Effector CD4-positive, alpha-beta T cell (primary cell): ENCODE results near the gene HSF2BP.
"Not testable (repeated sequence)": the region's sequence is repeated elsewhere in the genome, so short reads cannot be mapped to it uniquely, and the experiment has no call there.

Source experiments
- DNase-seq: peaks from one replicate; pipeline ENCODE4 v3.0.0-alpha.2; 2020

HSF2BP gene

DNA sequence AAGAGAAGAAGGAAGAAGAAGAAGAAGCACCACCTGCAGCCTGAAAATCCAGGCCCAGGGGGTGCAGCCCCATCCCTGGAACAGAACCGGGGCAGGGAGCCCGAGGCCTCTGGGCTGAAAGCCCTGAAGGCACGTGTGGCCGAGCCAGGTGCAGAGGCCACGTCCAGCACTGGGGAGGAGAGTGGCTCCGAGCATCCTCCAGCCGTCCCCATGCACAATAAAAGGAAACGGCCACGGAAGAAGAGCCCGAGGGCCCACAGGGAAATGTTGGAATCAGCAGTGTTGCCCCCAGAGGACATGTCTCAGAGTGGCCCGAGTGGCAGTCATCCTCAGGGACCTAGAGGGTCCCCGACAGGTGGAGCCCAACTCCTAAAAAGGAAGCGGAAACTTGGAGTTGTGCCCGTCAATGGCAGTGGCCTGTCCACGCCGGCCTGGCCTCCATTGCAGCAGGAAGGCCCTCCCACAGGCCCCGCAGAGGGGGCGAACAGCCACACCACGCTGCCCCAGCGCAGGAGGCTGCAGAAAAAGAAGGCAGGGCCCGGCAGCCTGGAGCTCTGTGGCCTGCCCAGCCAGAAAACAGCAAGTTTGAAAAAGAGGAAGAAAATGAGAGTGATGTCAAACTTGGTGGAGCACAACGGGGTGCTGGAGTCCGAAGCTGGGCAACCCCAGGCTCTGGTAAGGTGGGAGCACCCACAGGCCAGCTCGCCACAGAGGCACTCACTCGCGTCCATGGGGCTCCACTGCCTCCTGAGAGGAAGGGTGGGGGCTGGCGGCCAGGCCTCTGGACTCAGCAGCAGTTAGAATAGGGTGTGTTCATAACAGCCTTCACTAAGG lies 28.5 kb upstream of the HSF2BP start:
- DNase-seq, result no peak

DNA sequence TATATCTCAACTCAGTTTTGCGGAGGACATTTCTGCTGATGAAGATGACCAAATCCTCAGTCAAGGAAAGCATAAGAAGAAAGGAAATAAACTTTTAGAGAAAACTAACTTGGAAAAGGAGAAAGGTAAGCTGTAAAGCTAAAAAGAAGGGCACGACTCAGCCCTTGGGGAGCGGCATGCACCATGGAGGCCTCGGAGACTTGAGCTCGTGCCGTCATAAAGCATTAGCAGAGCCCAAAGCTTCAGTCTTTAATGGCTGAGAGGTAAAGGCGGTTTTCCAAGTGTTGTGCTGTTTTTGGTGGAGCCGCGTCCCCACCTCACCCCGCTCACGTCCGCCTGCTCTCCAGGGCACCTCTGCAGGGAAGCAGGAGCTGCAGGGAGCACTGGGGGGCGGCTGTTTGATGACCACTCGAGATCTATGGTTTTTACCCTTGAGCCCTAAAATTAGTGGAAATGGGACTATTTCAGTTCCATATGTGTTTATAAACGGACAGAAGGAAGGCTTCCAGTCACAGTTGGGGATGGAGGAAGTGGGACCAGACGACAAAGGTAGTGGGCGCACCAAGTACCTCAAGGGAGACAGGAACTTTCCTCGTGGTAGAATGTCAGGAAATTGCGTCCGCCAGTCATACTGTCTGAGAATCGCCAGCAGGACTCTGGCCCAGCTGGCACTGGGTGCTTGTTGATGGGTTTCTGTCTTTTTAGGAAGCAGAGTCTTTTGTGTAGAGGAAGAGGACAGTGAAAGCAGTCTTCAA lies 27.7 kb upstream of the HSF2BP start:
- DNase-seq, result no peak

DNA sequence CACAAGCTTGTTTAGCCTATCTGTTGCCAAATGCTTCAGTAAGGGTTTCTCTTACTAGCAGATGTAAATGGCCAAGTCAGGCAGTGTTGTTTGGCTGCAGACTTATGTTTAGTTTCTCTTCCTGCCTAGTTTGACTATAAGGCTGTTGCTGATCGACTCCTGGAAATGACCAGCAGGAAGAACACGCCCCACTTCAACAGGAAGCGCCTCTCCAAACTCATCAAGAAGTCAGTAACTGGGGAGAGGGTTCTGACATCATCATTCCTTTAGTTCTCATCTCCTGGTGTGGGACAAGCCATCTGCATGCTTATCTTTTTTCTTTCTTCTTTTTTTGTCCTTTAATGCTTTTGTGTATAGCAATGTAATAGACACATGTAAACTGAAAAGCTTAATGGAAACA lies 25.1 kb upstream of the HSF2BP start:
- no peak for DNase-seq

DNA sequence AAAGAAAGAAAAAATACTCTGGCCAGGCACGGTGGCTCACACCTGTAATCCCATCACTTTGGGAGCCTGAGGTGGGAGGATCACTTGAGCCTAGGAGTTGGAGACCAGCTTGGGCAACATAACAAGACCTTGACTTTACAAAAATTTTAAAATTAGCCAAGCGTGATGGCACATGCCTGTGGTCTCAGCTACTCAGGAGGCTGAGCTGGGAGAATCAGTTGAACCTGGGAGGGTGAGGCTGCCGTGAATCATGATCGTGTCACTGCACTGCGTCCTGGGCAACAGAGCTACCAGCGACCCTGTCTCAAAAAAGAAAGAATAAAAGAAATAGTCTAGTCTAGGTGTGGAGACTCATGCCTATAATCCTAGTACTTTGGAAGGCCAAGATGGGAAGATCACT lies 22.4 kb upstream of the HSF2BP start:
- no peak for DNase-seq

DNA sequence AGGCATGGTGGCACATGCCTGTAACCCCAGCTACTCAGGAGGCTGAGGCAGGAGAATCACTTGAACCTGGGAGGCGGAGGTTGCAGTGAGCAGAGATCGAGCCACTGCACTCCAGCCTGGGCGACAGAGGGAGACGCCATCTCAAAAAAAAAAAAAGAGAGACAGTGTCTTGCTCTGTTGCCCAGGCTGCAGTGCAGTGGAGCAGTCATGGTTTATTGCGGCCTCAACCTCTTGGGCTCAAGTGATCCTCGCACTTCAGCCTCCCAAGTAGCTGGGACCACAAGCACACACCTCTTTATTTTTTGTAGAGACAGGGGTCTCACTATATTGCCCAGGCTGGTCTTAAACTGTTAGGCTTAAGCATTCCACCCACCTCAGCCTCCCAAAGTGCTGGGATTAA lies 21.1 kb upstream of the HSF2BP start:
- DNase-seq, result not testable (repeated sequence)

DNA sequence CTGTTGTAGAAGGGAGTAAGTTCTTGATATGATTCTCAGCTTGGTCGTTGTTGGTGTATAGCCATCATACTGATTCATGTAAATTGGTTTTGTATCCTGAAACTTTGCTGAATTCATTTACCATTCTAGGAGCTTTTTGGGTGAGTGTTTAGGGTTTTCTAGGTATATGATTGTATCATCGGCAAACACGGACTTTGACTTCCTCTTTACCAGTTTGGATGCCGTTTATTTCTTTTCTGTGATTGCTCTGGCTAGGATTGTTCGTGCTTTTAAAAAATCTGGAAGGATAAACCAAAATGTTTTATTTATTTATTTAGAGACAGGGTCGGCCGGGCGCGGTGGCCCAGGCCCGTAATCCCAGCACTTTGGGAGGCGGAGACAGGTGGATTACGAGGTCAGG lies 20.7 kb upstream of the HSF2BP start:
- no peak for DNase-seq

DNA sequence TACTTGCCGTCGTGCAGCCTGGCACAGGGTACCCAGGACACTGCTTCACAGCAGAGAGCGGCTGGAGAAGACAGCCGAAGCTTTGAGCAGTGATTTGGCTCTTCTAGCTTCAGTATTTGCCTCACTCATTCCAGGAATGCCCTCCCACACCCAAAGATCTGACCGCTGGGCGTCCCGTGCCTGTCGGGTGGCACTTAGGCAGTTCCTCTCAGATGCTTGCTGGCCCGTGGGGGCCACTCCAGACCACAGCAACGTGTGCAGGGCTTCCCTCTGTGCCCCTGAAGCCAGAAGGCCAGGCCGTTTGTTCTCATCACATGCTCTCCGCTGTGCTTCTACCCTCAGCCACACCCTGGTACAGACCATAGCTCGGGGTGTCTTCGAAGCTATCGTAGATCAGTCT lies 17.1 kb upstream of the HSF2BP start:
- DNase-seq, result no peak

DNA sequence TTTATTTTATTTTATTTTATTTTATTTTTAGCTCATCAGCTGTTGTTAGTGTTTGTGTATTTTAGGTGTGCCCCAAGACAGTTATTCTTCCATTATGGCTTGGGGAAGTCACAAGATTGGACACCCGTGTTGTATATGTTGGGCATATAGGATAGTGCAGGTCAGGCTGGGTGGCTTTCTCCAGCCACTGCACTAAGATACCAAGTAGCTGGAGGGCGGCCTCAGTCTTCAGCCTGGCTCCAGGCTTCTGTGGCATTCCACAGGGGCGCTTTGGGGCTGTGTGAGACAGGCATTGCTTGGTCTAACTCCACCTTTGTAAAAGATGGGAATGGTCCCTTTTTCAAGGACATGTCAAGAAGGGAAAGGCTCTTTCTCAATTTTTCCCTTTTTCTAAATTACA lies 16.6 kb upstream of the HSF2BP start:
- DNase-seq, result no peak

DNA sequence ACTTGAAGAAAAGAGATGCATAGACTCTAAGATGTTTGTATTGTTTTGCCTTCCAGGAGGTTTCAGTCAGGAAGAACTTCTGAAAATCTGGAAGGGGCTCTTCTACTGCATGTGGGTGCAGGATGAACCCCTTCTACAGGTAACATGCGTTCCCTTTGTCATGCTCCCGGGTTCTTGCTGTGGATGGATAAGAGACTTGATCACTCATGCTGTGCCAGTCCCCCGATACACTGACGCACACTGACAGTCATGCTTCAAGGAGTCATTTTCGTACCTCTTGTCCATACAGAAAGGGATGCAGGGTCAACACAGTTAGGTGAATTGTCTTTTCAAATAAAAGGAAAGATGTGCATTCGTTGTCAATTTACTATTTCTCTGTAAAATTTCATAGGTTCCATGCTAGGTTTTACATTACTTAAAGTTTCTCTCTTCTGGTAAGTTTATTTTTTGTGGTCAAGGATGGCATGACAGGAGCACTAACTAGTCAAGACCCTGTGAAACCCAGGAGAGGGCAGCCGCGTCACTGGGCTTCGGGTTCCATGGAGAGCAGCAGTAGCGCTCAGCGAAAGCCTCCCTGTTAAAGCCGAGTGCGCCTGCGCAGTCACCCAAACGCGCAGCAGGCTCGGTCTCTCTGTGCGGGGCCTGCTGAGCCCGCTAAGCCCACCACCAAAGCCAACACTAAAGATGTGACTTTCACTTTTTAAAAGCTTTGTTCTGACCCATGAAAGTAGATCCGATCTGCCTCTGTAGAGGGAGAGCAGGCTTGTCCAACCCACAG lies 10.7 kb upstream of the HSF2BP start:
- no peak for DNase-seq

DNA sequence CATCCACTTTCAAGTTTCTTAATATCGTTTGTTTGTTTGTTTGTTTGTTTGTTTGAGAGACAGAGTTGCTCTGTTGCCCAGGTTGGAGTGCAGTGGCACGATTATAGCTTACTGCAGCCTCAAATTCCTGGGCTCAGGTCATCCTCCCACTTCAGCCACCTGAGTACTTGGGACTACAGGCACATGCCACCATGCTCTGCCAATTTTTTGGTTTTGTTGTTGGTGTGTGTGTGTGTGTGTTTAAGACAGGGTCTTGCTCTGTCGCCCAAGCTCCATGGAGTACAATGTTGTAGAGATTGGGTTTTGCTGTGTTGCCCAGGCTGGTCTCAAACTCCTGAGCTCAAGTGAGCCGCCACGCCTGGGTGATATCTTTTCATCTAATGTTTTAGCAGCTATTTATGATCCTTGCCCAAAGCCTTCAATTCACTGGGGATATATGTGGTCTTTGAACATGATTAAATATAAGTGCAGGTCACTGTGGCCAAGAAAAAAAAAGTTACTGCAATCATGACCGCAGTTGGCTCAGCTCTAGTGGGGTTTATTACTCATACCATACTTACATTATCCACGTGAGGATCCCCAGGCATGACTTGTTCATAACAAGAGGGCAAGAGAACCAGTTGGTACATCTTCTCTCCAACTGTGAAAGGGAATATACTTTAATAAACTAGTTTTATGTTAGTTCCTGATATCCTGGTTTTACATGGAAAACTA lies 8.1 kb upstream of the HSF2BP start:
- DNase-seq, result no peak

DNA sequence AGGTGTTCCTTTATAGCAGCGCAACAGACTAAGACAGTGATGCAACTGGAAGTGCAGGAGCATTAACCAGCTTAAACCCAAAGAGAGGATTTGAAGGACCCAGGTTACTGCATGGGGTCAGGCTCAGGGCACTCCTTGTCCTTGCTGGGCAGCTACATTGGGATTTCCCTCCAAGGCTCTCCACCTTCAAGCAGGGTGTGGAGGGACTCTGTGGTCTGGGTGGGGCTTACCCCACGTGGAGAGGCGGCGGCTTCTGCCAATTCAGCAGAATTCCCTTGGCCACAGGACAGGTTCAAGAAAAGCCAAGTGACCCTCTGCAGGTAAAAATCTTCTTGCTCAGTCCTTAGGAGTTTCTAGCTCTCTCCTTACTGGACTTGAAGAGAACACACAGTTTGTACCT lies 6.6 kb upstream of the HSF2BP start:
- DNase-seq, result no peak

DNA sequence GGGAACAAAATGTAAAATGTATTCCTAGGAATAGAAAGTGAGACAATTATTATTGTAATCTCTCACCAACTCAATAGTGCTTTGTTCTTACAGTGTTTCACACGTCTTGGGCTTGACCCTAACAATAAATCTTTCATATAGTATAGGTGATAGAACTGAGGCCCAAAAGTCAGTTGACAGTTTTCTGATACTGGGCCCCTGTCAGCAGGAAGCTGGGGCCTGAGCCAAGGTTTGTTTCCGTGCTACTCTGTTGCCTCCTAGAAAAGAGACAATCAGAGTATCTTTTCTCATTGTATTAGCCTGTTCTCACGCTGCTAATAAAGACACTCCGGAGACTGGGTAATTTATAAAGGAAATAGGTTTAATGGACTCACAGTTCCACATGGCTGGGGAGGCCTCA lies 5.1 kb upstream of the HSF2BP start:
- no peak for DNase-seq

DNA sequence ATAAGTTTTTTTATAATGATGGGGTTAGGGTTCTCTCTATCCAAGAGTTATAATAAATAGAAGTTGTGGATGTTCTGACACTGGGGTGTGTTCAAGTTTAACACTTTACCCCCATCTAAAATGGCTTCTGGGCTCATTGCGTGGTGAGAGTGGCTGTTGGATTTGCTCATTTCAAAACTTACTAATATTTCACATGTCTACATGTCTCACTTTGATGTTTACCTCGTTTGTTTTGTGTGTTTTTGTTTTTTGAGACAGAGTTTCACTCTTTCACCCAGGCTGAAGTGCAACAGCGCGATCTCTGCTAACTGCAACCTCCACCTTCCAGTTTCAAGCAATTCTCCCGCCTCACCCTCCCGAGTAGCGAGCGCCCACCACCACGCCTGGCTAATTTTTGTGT lies 3.7 kb upstream of the HSF2BP start:
- no peak for DNase-seq

DNA sequence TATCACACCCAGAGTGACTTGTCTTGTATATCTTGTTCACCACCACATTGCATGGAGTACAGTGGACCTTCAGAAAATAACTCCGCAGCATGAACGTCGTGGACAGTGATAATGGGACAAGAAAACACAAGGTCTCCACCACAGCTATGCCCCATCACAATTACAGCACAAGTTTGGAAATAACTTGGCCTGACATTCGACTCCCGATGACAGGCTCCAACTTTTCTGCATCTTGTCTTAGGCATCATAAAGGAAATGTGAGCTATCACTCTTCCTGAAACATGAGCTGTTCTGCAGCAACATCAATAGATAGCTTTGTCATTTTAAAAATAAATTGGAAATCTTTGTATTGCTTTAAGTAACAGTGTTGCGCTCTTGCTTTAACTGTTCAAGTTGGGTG lies 3.0 kb upstream of the HSF2BP start:
- no peak for DNase-seq

DNA sequence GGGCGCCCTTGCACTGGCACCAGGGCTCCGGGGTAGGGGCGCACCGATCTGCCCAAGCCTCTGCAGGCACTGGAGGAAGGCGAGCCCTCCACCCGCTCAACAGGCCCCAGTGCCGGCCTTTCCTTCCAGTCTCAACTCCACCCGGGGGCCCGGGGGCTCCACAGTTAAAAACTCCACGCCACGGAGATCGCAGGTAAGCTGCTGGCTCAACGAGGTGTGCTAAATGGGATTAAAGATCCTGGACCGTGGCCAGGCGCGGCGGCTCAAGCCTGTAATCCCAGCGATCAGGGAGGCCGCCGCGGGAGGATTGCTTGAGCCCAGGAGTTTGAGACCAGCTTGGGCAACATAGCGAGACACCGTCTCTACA lies 536 bp downstream of the HSF2BP start:
- DNase-seq, result no peak

DNA sequence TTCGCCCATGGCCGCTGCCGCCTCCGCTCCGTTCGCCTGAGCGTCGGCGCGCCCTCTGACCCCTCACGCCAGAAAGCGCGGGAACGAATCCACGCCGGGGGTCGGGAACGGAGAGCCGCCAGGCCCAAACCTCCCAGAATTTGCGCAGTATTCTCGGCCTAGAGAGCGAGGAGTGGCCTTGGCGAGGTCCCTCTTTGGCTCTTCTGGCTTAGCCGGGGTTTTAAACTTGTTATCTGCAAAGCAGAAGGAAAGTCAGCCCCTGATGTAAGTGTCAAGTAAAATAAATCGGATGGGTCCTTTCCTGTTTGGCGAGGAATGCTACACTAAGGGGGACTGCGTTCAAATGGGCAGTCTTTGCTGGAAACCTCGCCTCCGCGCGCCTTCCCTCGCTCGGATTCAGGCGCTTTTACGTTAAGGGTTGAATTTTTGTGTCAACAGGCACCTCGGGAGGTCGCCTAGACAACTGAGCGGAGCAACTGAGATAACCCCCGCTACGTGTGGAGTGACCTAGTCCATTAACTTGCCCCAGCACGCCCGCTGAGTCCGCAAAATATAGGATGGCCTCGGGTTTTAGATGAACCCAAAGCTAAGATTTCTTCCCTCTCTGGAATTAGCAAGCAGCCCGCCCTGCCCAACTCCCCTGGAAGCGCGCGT lies 1.1 kb downstream of the HSF2BP start:
- no peak for DNase-seq

DNA sequence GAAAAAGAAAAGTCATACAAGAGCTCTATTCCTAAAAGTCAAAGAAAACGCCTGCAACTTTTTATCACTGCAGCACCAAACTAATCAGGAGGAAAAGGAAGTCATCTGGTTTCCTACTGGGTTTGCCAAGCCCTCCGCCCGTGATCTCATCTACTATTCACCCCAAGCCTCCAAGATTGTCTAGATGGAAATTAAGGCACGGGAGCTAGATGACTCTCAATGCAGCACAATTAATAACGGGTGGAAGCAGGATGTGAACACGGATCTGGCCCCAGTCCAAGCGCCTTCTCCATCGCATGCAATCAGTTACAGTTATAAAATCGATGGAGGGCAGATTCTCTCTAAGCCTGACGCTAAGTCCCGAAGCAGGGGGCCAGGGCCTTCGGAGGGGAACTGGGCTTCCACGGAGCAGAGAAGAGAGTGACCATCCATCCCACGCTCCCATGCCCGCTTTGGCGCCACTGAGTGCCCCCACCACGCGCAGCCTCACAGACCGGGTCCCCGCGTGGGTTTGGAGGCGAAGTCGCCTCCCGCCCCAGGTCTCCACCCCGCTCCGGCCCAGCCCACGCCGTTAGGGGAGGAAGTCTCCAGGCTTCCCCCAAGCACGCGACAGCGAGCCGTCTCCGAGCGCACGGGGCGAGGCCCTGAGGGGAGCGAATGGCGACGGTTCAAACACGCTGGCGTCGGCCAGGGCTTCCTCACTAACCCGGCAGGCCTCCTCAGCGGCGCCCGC lies 1.8 kb downstream of the HSF2BP start:
- no peak for DNase-seq

DNA sequence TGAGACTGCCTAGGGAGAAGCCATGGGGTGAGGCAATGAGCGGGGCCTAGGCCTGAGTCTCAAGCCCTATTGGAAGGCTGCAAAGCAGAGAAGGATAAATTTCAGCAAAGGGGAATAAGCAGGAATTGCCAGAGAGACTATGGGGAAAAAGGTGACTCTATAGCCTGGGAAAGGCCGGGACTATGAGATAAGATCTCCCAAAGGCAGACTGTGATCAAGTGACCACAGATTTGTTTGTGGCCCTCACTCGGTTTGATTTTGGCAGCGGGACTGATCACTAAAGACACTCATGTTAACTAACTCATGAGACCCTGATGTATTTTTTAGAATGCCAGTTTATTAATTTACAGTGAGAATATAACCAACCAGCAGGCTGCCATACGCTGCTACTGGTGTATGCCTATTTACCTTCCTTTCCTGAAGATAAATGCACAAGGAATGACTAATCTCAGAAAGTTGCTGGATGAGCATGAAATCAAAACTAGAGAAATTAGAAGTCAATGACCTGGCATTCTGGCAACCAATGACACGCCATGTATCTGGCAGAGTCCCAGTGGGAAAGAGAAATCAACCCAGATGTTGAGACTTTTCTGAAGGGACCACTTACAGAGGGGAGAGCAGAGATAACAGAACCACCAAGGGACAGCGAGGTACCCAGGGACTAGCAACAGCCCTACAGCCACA lies 4.3 kb downstream of the HSF2BP start:
- DNase-seq, result no peak

DNA sequence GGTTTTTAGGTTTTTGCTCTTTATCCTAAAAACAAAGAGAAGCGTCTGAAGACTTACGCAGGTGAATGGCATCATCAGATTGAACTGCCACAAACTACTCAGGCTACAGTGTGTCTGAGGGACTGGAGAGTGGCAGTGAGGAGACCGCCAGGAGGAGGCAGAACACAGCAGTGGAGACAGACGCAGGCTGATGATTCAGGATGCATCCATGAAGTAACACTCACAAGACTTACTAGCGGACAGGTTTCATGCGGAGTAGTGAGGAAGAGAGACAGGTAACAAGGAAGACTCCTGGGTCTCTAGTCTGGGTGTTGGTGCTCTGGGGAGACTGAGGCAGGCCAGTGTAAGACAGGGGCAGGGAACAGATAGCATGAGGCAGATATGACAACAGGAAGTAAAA lies 5.7 kb downstream of the HSF2BP start:
- no peak for DNase-seq

DNA sequence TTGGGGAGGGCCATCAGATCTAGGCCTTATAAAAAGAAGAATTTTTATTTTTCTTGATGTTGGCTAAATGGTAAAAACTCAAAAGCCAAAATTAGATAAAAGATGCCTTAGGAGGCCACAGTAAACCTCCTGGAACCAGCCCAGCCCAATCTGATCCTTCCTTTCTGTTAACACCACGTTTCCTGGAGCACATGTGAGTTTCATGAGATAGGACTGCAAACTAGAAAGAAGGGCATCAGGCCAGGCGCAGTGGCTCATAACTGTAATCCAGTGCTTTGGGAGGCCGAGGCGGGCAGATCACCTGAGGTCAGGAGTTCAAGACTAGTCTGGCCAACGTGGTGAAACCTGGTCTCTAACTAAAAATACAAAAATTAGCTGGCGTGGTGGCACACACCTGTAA lies 6.7 kb downstream of the HSF2BP start:
- DNase-seq, result no peak

DNA sequence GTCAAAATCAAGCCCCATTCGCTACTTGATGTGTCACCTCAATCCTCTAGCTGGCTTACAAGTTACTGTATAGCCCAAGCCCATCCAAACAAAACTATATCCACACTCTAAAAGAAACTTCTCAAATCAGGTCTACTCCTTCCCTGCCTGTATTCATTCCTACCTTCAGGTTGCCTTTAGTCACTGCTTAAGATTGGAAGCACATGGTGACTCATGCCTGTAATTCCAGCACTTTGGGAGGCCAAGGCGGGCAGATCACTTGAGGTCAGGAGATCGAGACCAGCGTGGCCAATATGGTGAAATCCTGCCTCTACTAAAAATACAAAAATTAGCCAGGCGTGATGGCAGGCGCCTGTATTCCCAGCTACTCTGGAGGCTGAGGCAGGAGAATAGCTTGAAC lies 7.4 kb downstream of the HSF2BP start:
- DNase-seq, result not testable (repeated sequence)
